ENCODE measurements around the gene DLX6. TPM values are rescaled to one million over a fixed set of nuclear protein-coding genes. Genes with fewer than 3 reads are reported as not detected.

DLX6 gene
- total and polyA plus RNA-seq, 7 donors = 0.09 to 0.16 (median 0.14) TPM; not detected in 4

DNA sequence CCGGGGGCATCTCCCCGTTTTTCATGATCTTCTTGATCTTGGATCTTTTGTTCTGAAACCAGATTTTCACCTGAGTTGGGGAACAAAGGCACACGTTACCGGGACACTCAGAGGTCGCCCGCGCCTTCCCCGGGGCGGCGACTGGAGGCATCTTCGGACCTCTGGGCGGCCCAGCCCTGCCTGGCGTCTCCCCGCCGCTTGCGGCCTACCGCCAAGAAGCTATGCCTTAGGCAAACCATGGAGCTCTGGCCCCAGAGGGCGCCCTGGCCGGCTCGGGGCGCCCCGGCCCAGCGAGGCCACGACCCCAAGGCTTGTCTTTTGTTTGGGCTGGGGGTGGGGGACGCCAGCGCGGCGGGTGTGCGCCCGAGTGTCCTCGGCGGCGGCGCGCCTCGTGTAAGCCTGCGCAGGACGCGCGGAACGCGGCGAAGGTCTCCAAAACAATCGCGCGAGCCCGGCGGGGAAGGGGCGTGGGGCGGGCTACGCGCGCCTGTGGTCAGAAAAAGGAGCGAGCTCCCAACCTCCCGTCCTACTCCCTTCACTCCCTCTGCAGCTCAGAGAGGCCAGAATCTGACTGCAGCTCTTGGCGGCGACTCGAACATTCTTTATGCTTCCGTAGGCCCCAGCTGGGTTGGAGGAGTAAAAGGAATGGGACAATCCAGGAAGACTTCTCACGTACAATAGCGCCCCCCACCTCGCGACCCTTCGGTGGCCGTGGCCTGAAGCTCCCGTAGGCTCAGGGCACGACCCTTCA lies 15.8 kb downstream of the DLX6 start:
- 5 to 18% methylated on average over 67 of the region's 67 CpGs for WGBS, 2 donors
- intact Hi-C loops (cut with DNase I) = loop anchor here (10.0 kb wide), 1 partner anchor 606 kb away; no protein-coding TSS in a partner anchor
- no peak for DNase-seq
- TF ChIP-seq EP300 (IDR thresholded peaks at IDR 0.05) = no peak
- TF ChIP-seq, protein P1, sequence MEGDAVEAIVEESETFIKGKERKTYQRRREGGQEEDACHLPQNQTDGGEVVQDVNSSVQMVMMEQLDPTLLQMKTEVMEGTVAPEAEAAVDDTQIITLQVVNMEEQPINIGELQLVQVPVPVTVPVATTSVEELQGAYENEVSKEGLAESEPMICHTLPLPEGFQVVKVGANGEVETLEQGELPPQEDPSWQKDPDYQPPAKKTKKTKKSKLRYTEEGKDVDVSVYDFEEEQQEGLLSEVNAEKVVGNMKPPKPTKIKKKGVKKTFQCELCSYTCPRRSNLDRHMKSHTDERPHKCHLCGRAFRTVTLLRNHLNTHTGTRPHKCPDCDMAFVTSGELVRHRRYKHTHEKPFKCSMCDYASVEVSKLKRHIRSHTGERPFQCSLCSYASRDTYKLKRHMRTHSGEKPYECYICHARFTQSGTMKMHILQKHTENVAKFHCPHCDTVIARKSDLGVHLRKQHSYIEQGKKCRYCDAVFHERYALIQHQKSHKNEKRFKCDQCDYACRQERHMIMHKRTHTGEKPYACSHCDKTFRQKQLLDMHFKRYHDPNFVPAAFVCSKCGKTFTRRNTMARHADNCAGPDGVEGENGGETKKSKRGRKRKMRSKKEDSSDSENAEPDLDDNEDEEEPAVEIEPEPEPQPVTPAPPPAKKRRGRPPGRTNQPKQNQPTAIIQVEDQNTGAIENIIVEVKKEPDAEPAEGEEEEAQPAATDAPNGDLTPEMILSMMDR (IDR thresholded peaks at IDR 0.05) = no peak
- TF ChIP-seq POLR2A (IDR thresholded peaks at IDR 0.05) = no peak
- no peak for TF ChIP-seq POLR2AphosphoS5 (IDR thresholded peaks at IDR 0.05)
- Histone ChIP-seq H3K36me3 (no peaks in the 10 kb centered on the region), H3K9me3 (no peaks in the 10 kb centered on the region), H3K4me1 (peaks cover 0 to 66% (median 53%) of the 10 kb centered on the region in 4 donors), H3K4me3 (no peak overlapping the region), H3K27ac (no peak overlapping the region), H3K27me3 (peaks cover 76 to 100% (median 99%) of the 10 kb centered on the region in 3 donors)

DNA sequence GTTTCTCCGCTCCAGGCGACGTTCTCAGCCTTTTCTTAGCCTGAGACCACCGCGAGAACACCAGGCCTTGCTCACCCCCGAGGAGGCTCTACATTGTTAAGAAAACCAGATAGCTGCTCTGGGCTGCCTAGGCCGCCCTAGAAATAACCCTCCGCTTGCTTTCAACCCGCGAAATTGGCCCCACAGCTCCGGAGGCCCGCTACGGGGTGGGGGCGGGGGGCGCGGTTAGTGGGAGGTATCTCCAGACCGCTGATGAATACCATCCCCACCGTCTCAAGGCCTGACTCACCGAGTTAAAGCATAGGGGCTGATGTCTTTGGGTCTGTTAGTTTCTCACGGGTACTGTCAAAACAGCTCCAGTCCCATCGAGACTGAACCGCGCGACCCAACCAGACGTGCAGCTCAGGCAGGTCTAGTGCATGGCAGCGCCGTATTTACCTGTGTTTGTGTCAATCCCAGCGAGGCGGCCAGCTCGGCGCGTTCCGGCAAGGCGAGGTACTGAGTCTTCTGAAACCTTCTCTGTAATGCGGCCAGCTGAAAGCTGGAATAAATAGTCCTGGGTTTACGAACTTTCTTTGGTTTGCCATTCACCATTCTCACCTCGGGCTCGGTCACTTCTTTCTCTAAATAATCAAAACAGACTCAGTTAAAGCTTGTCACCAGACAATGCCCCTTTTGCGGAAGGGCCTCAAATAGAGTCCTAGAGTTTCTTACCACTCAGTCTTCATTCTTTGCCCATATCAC lies 16.6 kb downstream of the DLX6 start:
- Histone ChIP-seq H3K9me3 (no peaks in the 10 kb centered on the region), H3K4me1 (peaks cover 0 to 66% (median 54%) of the 10 kb centered on the region in 4 donors), H3K36me3 (no peaks in the 10 kb centered on the region), H3K4me3 (no peak overlapping the region), H3K27ac (no peak overlapping the region), H3K27me3 (peaks cover 76 to 100% (median 99%) of the 10 kb centered on the region in 3 donors)
- intact Hi-C loops (cut with DNase I) = loop anchor here (10.0 kb wide), 1 partner anchor 607 kb away; no protein-coding TSS in a partner anchor
- DNase-seq = no peak
- no peak for TF ChIP-seq POLR2A (IDR thresholded peaks at IDR 0.05)
- no peak for TF ChIP-seq EP300 (IDR thresholded peaks at IDR 0.05)
- no peak for TF ChIP-seq POLR2AphosphoS5 (IDR thresholded peaks at IDR 0.05)
- TF ChIP-seq, protein P1 (IDR thresholded peaks at IDR 0.05) = no peak
- whole genome bisulfite sequencing, 2 donors = 10 to 22% methylated on average over 39 of the region's 39 CpGs

DNA sequence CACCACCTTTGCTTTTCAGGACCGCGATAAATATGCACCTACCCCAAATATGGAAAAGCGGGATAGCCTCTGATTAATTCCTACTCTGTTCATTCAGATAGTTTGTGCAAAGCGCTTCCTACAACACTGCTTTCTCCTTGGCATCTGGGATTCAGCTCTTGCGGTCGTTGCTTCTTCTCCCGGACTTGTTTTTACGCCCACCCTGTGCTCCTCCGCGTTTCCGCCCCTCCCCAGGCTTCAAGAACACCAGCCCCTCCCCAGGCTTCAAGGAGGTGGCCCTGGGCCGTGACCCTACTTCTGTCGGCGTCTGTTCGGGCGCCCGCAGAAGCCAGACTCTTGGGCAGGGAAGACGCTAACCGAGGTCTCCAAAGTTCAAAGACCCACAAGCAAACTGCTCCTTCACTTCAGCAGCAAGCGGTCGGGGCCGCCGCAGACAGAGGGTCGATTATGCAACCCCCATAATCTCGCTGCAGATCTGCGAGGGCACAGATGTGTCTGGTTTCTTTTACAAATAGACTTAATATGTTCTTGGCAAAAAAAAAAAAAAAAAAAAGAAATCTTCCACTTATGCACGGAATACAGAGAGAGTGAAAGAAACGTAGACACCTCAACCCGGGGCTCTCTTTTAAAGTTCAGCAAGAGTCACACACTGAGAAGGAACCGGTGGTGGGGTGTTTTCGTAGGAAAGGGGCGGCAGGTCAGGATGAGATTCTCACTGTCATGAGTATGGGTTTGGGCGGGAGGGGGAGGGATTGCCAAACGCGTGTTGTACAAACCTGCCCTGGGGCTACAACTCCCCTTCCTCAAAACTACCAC lies 17.3 kb downstream of the DLX6 start:
- Histone ChIP-seq H3K4me3 (peak overlapping the region in 1 of 4 donors; percentile 34), H3K36me3 (no peaks in the 10 kb centered on the region), H3K27ac (no peak overlapping the region), H3K9me3 (no peaks in the 10 kb centered on the region), H3K27me3 (peaks cover 68 to 100% (median 94%) of the 10 kb centered on the region in 3 donors), H3K4me1 (peaks cover 0 to 65% (median 56%) of the 10 kb centered on the region in 4 donors)
- TF ChIP-seq EP300 (IDR thresholded peaks at IDR 0.05) (no peak), POLR2AphosphoS5 (IDR thresholded peaks at IDR 0.05) (no peak), POLR2A (IDR thresholded peaks at IDR 0.05) (no peak)
- TF ChIP-seq, protein P1 (IDR thresholded peaks at IDR 0.05) = no peak
- intact Hi-C loops (cut with DNase I) = loop anchor here (10.0 kb wide), 1 partner anchor 608 kb away; no protein-coding TSS in a partner anchor
- no peak for DNase-seq
- WGBS, 2 donors = 4 to 11% methylated on average over 35 of the region's 35 CpGs
